OCI-LY3 (cell line): ENCODE data around the gene FOXJ3.

Experiments used
- EZH2phosphoT487 ChIP-seq: fragments of 200-600 bp; shearing (Covaris generic); IDR thresholded peaks from 2 replicates; pipeline ENCODE4 v1.6.1; 2018; ENCODE audit warnings: antibody characterized with exemption, mixed run types, low read depth
- TF ChIP-seq, protein P1 (sequence below): fragments of 200-600, 300-600 bp; sonication (generic); IDR thresholded peaks from 2 replicates; pipeline ENCODE4 v1.5.1; 2014; ENCODE audit warnings: antibody characterized with exemption, low read length, low read depth

DNA sequence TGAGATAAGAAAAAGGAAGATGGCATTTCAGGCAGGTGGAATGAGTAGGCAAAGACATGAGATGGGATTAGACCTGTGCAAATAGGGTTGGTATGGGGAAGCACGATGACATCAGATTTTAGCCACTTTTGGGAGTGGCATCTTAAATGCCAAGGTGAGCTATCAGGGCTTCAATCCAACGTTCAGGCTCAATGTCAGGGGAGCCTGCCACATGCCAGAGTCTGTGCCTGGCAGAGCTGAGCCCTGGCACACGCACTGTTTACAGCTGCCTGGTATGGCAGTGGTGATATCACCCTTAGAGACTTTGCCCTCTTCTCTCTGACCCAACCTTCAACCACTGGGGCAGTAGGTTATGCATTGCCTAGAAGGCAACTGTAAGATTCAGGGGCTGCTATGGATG, 182.9 kb downstream of the FOXJ3 start:
- TF ChIP-seq, protein P1, sequence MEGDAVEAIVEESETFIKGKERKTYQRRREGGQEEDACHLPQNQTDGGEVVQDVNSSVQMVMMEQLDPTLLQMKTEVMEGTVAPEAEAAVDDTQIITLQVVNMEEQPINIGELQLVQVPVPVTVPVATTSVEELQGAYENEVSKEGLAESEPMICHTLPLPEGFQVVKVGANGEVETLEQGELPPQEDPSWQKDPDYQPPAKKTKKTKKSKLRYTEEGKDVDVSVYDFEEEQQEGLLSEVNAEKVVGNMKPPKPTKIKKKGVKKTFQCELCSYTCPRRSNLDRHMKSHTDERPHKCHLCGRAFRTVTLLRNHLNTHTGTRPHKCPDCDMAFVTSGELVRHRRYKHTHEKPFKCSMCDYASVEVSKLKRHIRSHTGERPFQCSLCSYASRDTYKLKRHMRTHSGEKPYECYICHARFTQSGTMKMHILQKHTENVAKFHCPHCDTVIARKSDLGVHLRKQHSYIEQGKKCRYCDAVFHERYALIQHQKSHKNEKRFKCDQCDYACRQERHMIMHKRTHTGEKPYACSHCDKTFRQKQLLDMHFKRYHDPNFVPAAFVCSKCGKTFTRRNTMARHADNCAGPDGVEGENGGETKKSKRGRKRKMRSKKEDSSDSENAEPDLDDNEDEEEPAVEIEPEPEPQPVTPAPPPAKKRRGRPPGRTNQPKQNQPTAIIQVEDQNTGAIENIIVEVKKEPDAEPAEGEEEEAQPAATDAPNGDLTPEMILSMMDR, result no peak
- no peak for TF ChIP-seq EZH2phosphoT487
